ENCODE data around the gene MON1A. TPM values are rescaled to one million over a fixed set of nuclear protein-coding genes. Genes with fewer than 3 reads are reported as not detected.

Gene MON1A
- total RNA-seq, 1 experiment from 2014 or later, result 9.0 TPM

DNA sequence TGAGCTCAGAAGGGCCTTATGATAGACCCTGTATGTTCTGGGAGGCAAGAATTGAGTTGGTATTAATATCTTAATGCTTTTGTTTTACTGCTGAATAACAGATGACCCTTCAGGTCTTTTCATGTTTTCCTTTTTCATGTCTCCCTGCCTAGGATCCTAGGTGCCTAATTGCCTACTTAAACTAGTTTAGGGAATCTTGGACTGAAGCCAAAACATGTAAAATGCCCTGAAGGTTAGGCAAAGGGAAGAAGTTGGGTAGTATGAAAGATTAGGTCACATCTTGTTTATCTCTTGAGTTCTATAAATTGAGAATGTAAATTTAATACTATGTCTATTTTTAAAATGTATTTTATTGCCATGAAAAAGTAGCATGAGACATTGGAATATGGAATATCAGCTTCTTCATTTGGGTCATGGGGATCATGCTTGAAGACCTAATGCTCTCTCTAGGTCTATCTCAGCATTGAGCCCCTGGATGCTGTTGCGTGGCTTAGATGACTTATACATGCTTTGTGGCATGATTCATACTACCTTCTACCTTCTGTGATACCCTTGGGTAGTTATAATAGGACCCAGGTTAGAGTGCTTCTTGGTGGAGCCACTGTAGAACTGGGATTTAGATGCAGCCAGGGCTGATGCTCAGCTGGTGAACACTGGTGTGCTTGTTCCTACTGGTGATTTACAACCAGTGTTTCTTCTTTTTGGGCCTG, 36.8 kb upstream of the MON1A start:
- TF ChIP-seq POLR2A (IDR thresholded peaks at IDR 0.05; ENCODE audit: borderline replicate concordance, extremely low read depth, insufficient read depth, insufficient read length) (no peak), ZFX (IDR thresholded peaks at IDR 0.05) (no peak), SP1 (IDR thresholded peaks at IDR 0.05; ENCODE audit: low read depth) (no peak), SRF (IDR thresholded peaks at IDR 0.05; ENCODE audit: low read depth) (no peak), POLR2AphosphoS5 (IDR thresholded peaks at IDR 0.05; ENCODE audit: low read depth, low read length) (no peak), CEBPB (IDR thresholded peaks at IDR 0.05; ENCODE audit: low read depth) (no peak), YY1 (IDR thresholded peaks at IDR 0.05; ENCODE audit: extremely low read depth, insufficient replicate concordance, low read depth, low read length) (no peak), EZH2phosphoT487 (IDR thresholded peaks at IDR 0.05; ENCODE audit: borderline replicate concordance) (no peak), CBX3 (IDR thresholded peaks at IDR 0.05; ENCODE audit: low read depth) (no peak), ZNF274 (IDR thresholded peaks at IDR 0.05; ENCODE audit: low read depth, low read length) (no peak), TCF7L2 (IDR thresholded peaks at IDR 0.05; ENCODE audit: borderline replicate concordance, extremely low read depth, insufficient read depth, insufficient read length) (no peak), ELF1 (IDR thresholded peaks at IDR 0.05; ENCODE audit: borderline replicate concordance, low read depth) (no peak), EGR1 (IDR thresholded peaks at IDR 0.05; ENCODE audit: low read depth) (no peak), SIN3A (IDR thresholded peaks at IDR 0.05; ENCODE audit: low read depth) (no peak)
- TF ChIP-seq, protein P1, sequence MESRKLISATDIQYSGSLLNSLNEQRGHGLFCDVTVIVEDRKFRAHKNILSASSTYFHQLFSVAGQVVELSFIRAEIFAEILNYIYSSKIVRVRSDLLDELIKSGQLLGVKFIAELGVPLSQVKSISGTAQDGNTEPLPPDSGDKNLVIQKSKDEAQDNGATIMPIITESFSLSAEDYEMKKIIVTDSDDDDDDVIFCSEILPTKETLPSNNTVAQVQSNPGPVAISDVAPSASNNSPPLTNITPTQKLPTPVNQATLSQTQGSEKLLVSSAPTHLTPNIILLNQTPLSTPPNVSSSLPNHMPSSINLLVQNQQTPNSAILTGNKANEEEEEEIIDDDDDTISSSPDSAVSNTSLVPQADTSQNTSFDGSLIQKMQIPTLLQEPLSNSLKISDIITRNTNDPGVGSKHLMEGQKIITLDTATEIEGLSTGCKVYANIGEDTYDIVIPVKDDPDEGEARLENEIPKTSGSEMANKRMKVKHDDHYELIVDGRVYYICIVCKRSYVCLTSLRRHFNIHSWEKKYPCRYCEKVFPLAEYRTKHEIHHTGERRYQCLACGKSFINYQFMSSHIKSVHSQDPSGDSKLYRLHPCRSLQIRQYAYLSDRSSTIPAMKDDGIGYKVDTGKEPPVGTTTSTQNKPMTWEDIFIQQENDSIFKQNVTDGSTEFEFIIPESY (IDR thresholded peaks at IDR 0.05; ENCODE audit: extremely low read depth, insufficient replicate concordance, low read length), result no peak
- TF ChIP-seq, protein P2, sequence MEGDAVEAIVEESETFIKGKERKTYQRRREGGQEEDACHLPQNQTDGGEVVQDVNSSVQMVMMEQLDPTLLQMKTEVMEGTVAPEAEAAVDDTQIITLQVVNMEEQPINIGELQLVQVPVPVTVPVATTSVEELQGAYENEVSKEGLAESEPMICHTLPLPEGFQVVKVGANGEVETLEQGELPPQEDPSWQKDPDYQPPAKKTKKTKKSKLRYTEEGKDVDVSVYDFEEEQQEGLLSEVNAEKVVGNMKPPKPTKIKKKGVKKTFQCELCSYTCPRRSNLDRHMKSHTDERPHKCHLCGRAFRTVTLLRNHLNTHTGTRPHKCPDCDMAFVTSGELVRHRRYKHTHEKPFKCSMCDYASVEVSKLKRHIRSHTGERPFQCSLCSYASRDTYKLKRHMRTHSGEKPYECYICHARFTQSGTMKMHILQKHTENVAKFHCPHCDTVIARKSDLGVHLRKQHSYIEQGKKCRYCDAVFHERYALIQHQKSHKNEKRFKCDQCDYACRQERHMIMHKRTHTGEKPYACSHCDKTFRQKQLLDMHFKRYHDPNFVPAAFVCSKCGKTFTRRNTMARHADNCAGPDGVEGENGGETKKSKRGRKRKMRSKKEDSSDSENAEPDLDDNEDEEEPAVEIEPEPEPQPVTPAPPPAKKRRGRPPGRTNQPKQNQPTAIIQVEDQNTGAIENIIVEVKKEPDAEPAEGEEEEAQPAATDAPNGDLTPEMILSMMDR (IDR thresholded peaks at IDR 0.05 in 2 of 3, conservative IDR thresholded peaks at IDR 0.05 in 1 of 3; ENCODE audit: borderline replicate concordance in 1 of 3, insufficient read depth in 1 of 3, low read depth in 2 of 3, low read length in 2 of 3), result no peak
- no peak for DNase-seq (ENCODE audit: low read depth, low spot score)
- intact Hi-C loops (cut with micrococcal nuclease), result no loop called here
- ChIA-PET POLR2A (no interaction called here), CTCF (no interaction called here), RAD21 (ENCODE audit: low non-redundant PET in 1 of 2, low total read pairs in 2 of 2, uncharacterized antibody in 2 of 2, unreplicated experiment in 2 of 2) (no interaction called here)
- H2AFZ ChIP-seq (ENCODE audit: low read depth, low read length, poor library complexity, severe bottlenecking), result no peak overlapping the region
- H3K27me3 ChIP-seq (ENCODE audit: insufficient read depth, low read length), result no peaks in the 10 kb centered on the region
- no peaks in the 10 kb centered on the region for H3K4me1 ChIP-seq (ENCODE audit: control insufficient read depth in 1 of 2, insufficient read depth in 2 of 2, low read length in 2 of 2)
- no peak overlapping the region for H3K4me3 ChIP-seq (replicated peaks in 1 of 2; ENCODE audit: low read depth in 1 of 2, low read length in 2 of 2)
- H3K27ac ChIP-seq (ENCODE audit: low read depth, low read length), result no peak overlapping the region
- no peaks in the 10 kb centered on the region for H3K9me3 ChIP-seq (ENCODE audit: control insufficient read depth in 1 of 2, insufficient read depth in 1 of 2, low read depth in 1 of 2, low read length in 2 of 2)
- H3K36me3 ChIP-seq (ENCODE audit: control insufficient read depth in 1 of 2, insufficient read depth in 2 of 2, low read length in 2 of 2), result peaks cover 0 to 9% of the 10 kb centered on the region in 2 experiments; a peak in 3 of 4 replicates
- peaks cover 79% of the 10 kb centered on the region for H3K79me2 ChIP-seq (ENCODE audit: insufficient read depth, low read length)
- no TSS peak for BruUV-seq (replicated peaks)
- no peak overlapping the region for H3K4me2 ChIP-seq (ENCODE audit: low read length)
- no peak overlapping the region for H3K9ac ChIP-seq (ENCODE audit: low read length)
- H4K20me1 ChIP-seq (ENCODE audit: insufficient read depth), result no peaks in the 10 kb centered on the region
- no peak; the same call in 1 of the 2 replicates for ATAC-seq
- H3K9me2 ChIP-seq (ENCODE audit: insufficient read depth), result no peaks in the 10 kb centered on the region
